Measurements from ENCODE around the gene PPL.

The PPL gene

DNA sequence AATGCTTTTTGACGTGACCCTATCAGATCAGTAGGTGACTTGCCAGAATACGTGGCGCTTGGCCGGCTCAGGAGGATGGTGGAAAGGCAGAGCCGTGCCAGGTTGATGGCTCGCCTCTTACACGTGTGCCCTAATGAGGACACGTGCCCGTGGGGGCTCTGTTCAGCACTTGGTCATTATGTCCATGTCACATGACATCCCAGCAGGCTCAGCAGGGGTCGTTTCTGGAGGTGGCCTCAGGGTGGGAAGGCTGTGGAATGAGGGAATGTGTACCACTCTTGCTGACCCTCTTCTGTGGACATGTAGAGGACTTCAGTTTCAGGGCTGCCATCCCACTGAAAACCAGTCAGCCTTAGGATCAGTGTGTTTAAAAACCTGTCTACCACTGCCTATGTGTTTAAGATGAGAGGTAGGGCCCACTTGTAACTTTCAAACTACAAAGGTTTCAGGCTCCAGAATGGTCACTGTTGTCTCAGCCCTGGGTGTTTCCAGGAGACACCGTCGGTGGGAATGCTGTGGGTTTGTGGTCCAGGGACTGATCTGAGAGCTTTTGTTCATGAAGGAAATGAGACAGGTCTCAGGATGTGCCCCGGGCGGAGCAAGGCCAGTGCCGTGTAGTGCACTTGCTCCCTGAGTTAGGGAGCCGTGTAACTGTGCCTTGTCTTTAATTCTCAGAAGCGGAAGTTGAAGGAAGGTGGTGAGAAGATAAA is 77.6 kb downstream of the PPL start:
- DNase-seq, result no peak

- no peak for DNase-seq
Observed at GRCh38 chr16:4855804-4856203, 81.1 kb downstream of the PPL start.

GRCh38 chr16:4855371-4855770 is 81.6 kb downstream of the PPL start:
- DNase-seq, result no peak

GRCh38 chr16:4852221-4852872 is 84.6 kb downstream of the PPL start:
- DNase-seq, result no peak

GRCh38 chr16:4850211-4850610 is 86.7 kb downstream of the PPL start:
- DNase-seq, result no peak

DNA sequence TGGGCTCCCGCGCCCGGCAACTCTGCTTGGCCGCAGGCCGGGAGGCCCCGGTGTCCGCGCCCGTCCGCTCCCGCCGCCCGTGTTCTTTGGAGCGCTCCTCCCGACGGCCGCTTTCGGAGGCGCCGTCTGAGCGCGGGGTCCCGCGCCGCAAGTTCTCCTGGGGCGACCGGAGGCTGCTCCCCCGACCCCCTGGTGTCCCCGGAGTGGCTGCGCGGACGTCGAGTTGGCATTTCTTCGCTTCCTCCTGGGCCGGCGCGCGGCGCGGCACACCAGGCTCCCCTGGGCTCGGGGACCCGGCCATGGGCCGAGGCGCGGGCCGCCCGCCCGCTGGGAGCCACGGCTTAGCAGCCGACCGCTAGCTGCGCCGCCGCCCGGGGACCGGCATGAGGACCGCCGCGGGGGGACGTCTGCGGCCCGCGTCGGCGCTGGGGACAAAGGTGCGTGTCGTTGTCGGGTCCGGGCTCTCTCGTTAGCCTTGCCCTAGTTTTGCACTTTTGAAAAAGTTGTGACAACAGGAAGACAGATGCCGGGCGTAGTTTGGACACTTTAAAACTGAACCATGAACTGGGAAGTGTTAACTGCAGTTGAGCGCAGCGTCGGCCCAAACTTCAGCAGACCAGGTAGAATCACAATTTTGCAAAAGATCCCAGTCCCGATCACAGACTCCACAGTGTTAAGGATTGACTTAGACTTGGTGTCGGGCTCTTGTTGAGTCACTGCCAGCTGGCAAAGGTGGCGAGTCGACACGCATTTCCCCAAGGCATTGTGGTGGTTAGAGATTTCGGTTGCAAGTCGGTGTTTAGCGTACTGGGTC is 89.0 kb downstream of the PPL start:
- DNase-seq, result peak; percentile 70

DNA sequence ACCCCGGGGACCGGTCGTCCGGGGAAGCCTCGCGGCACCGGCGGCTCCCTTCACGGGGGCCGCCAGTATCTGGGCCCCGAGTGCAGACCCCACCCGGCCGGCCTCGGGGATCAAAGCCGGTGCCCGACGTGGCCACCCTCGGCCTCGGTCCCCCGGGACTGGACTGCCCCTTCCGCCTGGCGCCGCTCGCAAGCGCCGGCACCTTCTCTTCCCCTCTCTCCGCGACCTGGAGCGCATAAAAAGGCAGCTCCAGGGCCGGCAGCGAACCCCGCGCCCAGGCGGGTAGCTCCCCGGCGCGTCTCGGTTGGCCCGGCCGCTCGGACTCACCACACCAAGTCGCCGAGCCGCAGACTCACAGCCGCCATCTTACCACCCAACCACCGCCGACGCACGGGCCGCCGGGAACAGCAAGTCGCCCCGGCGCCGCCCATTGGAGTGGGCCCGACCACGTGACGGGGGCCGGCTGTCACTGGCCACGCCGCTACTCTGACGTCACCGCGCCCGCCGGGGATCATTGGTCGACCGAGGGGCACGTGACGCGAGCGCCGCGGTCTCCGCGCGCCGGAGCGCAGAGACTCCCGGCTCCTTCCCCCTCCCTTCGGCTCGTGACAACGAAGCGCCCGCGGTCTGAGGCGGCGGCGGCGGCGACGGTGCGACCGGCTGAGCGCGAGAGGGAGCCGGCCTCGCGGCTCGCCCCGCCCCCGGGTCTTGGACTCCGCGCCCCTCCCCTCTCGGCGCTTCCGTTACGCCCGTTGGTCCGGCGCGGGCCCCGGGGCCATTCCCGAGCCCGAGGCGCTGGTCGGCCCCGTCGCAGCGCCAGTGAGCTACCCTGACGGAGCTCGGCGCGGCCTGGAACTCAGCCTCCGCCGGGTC is 89.8 kb downstream of the PPL start, which contains the start of the genes GLYR1 and UBN1:
Gene GLYR1 (minus strand): TSS at position 388 of the 873 bp plus-strand sequence. CDS start 23 bp downstream, at position 365.
Gene UBN1 (plus strand): TSS at position 581 of the 873 bp plus-strand sequence. CDS start 5,437 bp downstream, outside the sequence.
- peak; percentile 99 for DNase-seq

- DNase-seq, result peak; percentile 55
Observed at GRCh38 chr16:4846503-4846900, 90.4 kb downstream of the PPL start.

DNA sequence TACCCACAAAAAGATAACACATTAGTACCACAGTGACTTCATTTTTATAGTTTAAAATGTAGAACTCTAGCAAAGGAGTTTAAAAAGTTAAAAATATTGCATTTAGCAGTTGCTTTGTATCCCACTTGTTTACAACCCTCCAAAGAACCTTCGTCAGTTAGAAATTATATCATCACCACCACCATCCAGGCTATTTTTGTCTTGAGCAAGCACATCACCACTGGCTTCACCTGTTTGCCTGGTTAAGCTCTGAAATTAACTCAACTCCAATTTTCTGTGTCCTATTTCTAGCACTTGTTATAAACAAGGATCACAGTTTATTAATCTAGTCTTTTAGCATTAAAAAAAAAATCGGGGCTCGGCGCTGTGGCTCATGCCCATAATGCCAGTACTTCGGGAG is 96.0 kb downstream of the PPL start:
- DNase-seq, result no peak

GRCh38 chr16:4839942-4840341 is 97.0 kb downstream of the PPL start:
- no peak for DNase-seq

- no peak for DNase-seq
Observed at GRCh38 chr16:4837733-4838501, 99.0 kb downstream of the PPL start.

- no peak for DNase-seq
Observed at GRCh38 chr16:4836727-4837126, 100.2 kb downstream of the PPL start.

- no peak for DNase-seq
Observed at GRCh38 chr16:4833584-4833983, 103.4 kb downstream of the PPL start.

GRCh38 chr16:4832698-4833343 is 104.1 kb downstream of the PPL start:
- DNase-seq, result no peak
